Measurements from ENCODE around the gene C1QL3. TPM values are rescaled to one million over a fixed set of nuclear protein-coding genes. Genes with fewer than 3 reads are reported as not detected.

Gene C1QL3
- total RNA-seq (2021) = 1.7 to 2.6 TPM (median 2.2 TPM) in 3 replicates
- percentile 35 among the genes with signal in this experiment for Bru-seq, nascent RNA
- long read RNA-seq, experiment 1, transcript C1QL3-201 (2 exons, 2,493 nt) = major isoform, 14 of 16 reads
- long read RNA-seq, experiment 1, partial matches to known transcripts = 0 of 16 reads
- long read RNA-seq, experiment 1, other reads (novel, unspliced or antisense) = 2 of 16 reads
- long read RNA-seq, experiment 2, partial matches to known transcripts = 0 of 2 reads
- long read RNA-seq, experiment 2, other reads (novel, unspliced or antisense) = 0 of 2 reads
- long read RNA-seq, experiment 3, partial matches to known transcripts = 0 of 1 reads
- long read RNA-seq, experiment 3, other reads (novel, unspliced or antisense) = 1 of 1 reads

DNA sequence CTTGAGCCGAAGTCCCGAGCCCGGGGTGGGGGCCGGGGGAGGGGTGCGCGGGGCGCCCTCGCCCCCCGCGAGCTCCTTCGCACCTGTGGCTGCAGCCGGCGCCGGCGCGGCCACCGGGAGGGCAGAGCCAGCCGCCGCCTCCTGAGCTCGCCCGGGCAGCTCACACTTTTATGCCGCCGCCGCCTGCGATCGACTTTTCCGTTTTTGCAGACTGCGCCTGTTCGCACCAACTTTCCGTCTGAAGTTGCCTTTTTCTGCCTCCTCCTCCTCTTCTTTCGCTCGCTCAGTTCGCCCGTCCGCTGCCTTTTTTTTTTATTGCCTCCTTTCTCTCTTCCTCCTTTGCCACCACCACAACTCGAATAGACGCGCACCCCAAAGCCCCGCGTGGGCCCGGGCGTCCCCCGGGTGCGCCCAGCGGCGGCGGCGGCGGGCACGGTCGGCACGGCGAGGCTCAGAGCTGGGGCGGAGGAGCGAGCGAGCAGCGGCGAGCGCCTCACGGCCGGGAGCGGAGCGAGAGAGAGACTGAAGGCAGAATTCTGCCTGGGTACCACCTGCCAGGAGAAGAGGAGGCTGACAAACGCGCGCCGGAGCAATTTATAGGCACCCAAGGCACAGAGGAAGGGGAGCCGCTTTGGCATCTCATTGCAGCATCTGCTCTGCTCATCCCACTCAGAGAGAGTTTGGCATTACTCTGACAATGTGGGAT is at the start of gene C1QL3:
Gene C1QL3 (minus strand): TSS at position 569 of the 706 bp plus-strand sequence. CDS start 814 bp downstream, outside the sequence.
- POLR2A ChIA-PET = no interaction called here
- H3K27me3 Mint-ChIP-seq (ENCODE audit: low read depth) = peaks cover 54% of the 10 kb centered on the region
- H3K9me3 Mint-ChIP-seq = no peaks in the 10 kb centered on the region

DNA sequence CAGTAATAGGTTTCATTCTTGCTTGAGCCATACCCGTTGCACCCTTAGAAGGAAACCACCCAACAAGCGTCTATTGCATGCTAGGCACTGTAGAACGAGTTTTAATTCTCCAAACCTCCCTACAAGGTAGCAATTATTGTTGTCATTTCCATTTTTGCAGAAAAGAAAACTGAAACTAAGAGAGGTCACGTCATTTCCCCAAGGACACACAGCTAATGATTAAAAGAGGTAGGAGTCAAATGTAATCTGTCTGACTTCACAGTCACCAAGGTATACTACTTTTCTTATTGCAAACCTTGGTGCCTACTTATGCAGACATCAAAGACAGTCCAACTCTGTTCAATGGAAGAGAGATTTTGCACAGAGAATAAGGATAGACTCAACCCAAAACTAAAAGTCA is 49.1 kb upstream of the C1QL3 start:
- Mint-ChIP-seq H3K36me3 (no peaks in the 10 kb centered on the region), H3K4me3 (no peak overlapping the region), H3K27ac (no peak overlapping the region), H3K4me1 (peaks cover 13% of the 10 kb centered on the region), H3K9me3 (no peaks in the 10 kb centered on the region), H3K27me3 (ENCODE audit: low read depth) (no peaks in the 10 kb centered on the region; the same call in 1 of the 2 replicates)
- ChIA-PET CTCF (no interaction called here), POLR2A (interaction anchor here (0.6 kb wide), 1 partner anchor 46 kb away, joined by 3 read pairs; no protein-coding TSS in a partner anchor)
- DNase-seq (ENCODE audit: low spot score) (no peak), ATAC-seq (no peak)
- no peak for TF ChIP-seq IRF2 (CRISPR knock-in tag; IDR thresholded peaks at IDR 0.05; ENCODE audit: borderline replicate concordance, low read depth)
- no peak for TF ChIP-seq ZNF121 (CRISPR knock-in tag; IDR thresholded peaks at IDR 0.05)
- no peak for TF ChIP-seq TP53 (CRISPR knock-in tag; IDR thresholded peaks at IDR 0.05)
- TF ChIP-seq ZNF423 (CRISPR knock-in tag; IDR thresholded peaks at IDR 0.05) = no peak
- TF ChIP-seq GTF2I (CRISPR knock-in tag; conservative IDR thresholded peaks at IDR 0.05) = no peak
- no peak for TF ChIP-seq ZNF425 (CRISPR knock-in tag; conservative IDR thresholded peaks at IDR 0.05)
- TF ChIP-seq, protein P1, sequence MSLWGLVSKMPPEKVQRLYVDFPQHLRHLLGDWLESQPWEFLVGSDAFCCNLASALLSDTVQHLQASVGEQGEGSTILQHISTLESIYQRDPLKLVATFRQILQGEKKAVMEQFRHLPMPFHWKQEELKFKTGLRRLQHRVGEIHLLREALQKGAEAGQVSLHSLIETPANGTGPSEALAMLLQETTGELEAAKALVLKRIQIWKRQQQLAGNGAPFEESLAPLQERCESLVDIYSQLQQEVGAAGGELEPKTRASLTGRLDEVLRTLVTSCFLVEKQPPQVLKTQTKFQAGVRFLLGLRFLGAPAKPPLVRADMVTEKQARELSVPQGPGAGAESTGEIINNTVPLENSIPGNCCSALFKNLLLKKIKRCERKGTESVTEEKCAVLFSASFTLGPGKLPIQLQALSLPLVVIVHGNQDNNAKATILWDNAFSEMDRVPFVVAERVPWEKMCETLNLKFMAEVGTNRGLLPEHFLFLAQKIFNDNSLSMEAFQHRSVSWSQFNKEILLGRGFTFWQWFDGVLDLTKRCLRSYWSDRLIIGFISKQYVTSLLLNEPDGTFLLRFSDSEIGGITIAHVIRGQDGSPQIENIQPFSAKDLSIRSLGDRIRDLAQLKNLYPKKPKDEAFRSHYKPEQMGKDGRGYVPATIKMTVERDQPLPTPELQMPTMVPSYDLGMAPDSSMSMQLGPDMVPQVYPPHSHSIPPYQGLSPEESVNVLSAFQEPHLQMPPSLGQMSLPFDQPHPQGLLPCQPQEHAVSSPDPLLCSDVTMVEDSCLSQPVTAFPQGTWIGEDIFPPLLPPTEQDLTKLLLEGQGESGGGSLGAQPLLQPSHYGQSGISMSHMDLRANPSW (CRISPR knock-in tag; conservative IDR thresholded peaks at IDR 0.05; ENCODE audit: low read depth) = no peak
- no peak for TF ChIP-seq ZNF219 (CRISPR knock-in tag; IDR thresholded peaks at IDR 0.05; ENCODE audit: borderline replicate concordance)
- no peak for TF ChIP-seq ESRRA (CRISPR knock-in tag; IDR thresholded peaks at IDR 0.05; ENCODE audit: borderline replicate concordance)
- TF ChIP-seq PRRX2 (CRISPR knock-in tag; IDR thresholded peaks at IDR 0.05) = no peak
- no peak for TF ChIP-seq ZNF232 (CRISPR knock-in tag; IDR thresholded peaks at IDR 0.05)
- no peak for TF ChIP-seq CDX4 (CRISPR knock-in tag; IDR thresholded peaks at IDR 0.05; ENCODE audit: borderline replicate concordance)
- TF ChIP-seq ZBTB21 (CRISPR knock-in tag; IDR thresholded peaks at IDR 0.05; ENCODE audit: borderline replicate concordance) = no peak
- TF ChIP-seq KAT7 (CRISPR knock-in tag; IDR thresholded peaks at IDR 0.05; ENCODE audit: borderline replicate concordance) = no peak
- no peak for TF ChIP-seq PRDM15 (CRISPR knock-in tag; IDR thresholded peaks at IDR 0.05)
- TF ChIP-seq FOXJ3 (CRISPR knock-in tag; IDR thresholded peaks at IDR 0.05; ENCODE audit: borderline replicate concordance) = no peak
- no peak for TF ChIP-seq GRHL2 (CRISPR knock-in tag; IDR thresholded peaks at IDR 0.05; ENCODE audit: insufficient replicate concordance, severe bottlenecking)
- TF ChIP-seq, protein P2, sequence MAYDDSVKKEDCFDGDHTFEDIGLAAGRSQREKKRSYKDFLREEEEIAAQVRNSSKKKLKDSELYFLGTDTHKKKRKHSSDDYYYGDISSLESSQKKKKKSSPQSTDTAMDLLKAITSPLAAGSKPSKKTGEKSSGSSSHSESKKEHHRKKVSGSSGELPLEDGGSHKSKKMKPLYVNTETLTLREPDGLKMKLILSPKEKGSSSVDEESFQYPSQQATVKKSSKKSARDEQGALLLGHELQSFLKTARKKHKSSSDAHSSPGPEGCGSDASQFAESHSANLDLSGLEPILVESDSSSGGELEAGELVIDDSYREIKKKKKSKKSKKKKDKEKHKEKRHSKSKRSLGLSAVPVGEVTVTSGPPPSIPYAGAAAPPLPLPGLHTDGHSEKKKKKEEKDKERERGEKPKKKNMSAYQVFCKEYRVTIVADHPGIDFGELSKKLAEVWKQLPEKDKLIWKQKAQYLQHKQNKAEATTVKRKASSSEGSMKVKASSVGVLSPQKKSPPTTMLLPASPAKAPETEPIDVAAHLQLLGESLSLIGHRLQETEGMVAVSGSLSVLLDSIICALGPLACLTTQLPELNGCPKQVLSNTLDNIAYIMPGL (CRISPR knock-in tag; IDR thresholded peaks at IDR 0.05) = no peak
- TF ChIP-seq, protein P3, sequence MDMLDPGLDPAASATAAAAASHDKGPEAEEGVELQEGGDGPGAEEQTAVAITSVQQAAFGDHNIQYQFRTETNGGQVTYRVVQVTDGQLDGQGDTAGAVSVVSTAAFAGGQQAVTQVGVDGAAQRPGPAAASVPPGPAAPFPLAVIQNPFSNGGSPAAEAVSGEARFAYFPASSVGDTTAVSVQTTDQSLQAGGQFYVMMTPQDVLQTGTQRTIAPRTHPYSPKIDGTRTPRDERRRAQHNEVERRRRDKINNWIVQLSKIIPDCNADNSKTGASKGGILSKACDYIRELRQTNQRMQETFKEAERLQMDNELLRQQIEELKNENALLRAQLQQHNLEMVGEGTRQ (CRISPR knock-in tag; IDR thresholded peaks at IDR 0.05) = no peak

More for the DNA sequence above, at the start of gene C1QL3:
- Mint-ChIP-seq H3K4me1 (peaks cover 25% of the 10 kb centered on the region), H3K4me3 (peak within 1 kb of the TSS; percentile 70), H3K36me3 (no peaks in the 10 kb centered on the region), H3K27ac (no peak within 1 kb of the TSS)
- CTCF ChIA-PET = interaction anchor here (0.7 to 4.4 kb wide), 6 partner anchors 25 to 619 kb away, joined by 3 to 22 read pairs (median 4); no protein-coding TSS in a partner anchor
- ATAC-seq = peak; percentile 48
- TF ChIP-seq FOXP1 (CRISPR knock-in tag; IDR thresholded peaks at IDR 0.05; ENCODE audit: borderline replicate concordance) (0 out of 2 replicates have a peak, but pooled peaks have one; percentile 32), ZNF232 (CRISPR knock-in tag; IDR thresholded peaks at IDR 0.05) (no peak)
- peak; percentile 60 for DNase-seq (ENCODE audit: low spot score)
